Hindlimb muscle (tissue), 1 donor: Measurements from ENCODE around the gene NEURL2. TPM values are rescaled to one million over a fixed set of nuclear protein-coding genes. Genes with fewer than 3 reads are reported as not detected.
"Not testable (repeated sequence)": the region's sequence is repeated elsewhere in the genome, so short reads cannot be mapped to it uniquely, and the experiment has no call there.

Experiments used
- DNase-seq: peaks from one replicate; pipeline ENCODE4 v3.0.0-alpha.2; 2013
- polyA plus RNA-seq: library from polyadenylated mRNA; unstranded; fragments of 120-200 nt; gene quantifications from one replicate; pipeline ENCODE4 v1.2.1, GENCODE V29; 2013; ENCODE audit not compliant: insufficient read length

The NEURL2 gene
- polyA plus RNA-seq, 1 donor = 24.5 TPM

DNA sequence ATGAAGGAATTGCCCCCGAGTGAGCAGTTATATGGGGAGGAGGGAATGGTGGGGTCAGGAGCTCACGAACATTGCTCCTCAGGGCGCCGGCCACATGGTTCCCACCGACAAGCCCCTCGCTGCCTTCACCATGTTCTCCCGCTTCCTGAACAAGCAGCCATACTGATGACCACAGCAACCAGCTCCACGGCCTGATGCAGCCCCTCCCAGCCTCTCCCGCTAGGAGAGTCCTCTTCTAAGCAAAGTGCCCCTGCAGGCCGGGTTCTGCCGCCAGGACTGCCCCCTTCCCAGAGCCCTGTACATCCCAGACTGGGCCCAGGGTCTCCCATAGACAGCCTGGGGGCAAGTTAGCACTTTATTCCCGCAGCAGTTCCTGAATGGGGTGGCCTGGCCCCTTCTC lies 7.3 kb upstream of the NEURL2 start:
- no peak for DNase-seq

- DNase-seq = no peak
These were observed 6.7 kb upstream of the NEURL2 start for GRCh38 chr20:45897692-45898091.

- DNase-seq = no peak
These were observed 6.3 kb upstream of the NEURL2 start for GRCh38 chr20:45897289-45897688.

DNA sequence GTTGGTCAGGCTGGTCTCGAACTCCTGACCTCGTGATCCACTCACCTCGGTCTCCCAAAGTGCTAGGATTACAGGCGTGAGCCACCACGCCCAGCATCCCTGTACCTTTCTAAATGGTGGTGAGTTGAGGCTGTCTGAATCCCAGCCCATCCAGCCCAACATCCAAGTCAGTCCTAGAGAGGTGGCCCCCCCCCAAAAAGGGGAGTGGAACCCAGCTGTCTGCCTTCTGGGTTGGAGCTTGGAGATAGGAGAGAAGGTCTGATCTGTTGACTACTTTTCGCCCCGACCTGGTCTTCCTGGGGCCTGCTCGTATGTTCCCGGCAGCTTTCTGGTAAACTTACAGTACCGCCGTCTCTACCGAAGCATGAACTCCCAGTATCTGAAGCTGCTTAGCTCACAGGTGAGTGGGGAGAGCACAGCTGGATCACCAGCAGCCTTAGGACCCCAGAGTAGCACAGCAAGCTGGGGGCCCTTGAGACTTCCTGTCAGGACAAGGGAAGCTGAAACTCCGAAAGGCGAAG lies 5.7 kb upstream of the NEURL2 start:
- DNase-seq = no peak

- no peak for DNase-seq
These were observed 3.8 kb upstream of the NEURL2 start for GRCh38 chr20:45894797-45895196.

DNA sequence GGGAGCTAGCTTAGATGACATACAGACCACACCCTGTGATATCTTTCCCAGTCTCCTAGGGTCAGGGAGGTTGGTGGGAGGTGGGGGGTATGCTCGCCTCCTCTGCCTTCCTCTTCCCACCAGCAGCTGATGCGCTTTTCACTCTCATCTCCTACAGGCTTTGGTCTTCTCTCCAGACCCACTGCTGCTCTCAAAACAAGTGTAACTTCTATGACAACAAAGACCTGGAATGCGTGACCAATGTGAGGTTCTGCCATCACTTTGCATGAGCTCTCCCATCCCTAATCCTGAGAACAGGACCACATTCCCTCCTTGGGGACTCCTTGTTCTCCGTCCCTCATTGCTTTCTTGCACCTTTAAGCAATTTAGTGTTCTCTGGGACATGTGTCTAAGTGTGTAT lies 2.8 kb upstream of the NEURL2 start:
- DNase-seq = no peak

DNA sequence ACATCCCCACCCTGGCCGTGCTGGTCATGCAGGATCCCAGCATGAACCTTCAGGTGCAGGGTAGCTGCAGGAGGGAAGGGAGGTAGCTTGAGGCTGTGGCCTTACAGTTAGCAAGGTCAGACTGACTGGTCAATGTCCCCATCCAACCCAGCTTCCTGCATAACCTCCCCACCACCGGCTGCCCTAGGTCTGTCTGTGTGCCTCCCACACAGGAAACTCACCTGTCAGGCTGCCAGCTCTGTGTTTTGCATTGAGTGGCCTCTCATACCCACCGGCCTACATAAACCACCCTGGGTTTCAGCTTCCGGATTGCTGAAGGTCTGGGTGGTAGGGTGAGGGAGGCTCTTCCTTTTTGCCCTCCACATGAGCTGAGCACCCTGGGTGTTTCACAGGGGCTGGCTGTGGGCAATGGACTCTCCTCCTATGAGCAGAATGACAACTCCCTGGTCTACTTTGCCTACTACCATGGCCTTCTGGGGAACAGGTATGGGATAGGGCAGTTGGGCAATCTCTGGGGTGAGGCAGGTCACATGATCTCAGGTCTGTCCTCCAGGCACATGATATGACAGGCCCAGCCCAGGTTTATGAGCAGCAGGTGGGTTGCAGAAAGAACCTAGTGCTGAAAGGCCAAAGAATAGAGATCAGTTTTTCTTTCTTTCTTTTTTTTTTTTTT lies 2.0 kb upstream of the NEURL2 start:
- DNase-seq = no peak

- no peak for DNase-seq
These were observed 1.2 kb upstream of the NEURL2 start for GRCh38 chr20:45892049-45892825.

- peak; percentile 84 for DNase-seq
These were observed 677 bp downstream of the NEURL2 start for GRCh38 chr20:45890077-45890984.

DNA sequence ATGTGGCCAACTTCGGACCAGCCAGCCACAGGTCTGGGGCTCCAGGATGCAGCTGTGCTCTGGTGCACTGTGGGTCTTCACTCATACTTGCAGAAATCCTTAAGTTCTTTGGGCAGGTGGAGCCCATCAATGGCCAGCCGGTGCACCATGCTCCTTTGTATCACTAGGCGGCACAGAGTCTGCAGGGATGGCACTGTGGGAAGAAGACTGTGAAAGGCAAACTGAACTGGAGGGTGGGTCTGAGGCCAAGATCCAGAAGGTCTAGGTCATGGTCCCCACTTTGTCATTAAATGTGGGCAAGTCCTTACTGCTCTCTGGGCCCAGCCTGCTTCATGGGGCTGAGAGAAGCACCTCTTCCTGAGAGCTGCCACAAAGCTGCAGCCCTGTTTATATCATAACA lies 2.3 kb downstream of the NEURL2 start:
- DNase-seq = no peak

- DNase-seq = no peak
These were observed 3.7 kb downstream of the NEURL2 start, which contains the start of gene SPATA25 for GRCh38 chr20:45887346-45887715. Gene SPATA25, minus strand, starts transcription at chr20:45887622. Its CDS starts 32 bp downstream, at chr20:45887590.

DNA sequence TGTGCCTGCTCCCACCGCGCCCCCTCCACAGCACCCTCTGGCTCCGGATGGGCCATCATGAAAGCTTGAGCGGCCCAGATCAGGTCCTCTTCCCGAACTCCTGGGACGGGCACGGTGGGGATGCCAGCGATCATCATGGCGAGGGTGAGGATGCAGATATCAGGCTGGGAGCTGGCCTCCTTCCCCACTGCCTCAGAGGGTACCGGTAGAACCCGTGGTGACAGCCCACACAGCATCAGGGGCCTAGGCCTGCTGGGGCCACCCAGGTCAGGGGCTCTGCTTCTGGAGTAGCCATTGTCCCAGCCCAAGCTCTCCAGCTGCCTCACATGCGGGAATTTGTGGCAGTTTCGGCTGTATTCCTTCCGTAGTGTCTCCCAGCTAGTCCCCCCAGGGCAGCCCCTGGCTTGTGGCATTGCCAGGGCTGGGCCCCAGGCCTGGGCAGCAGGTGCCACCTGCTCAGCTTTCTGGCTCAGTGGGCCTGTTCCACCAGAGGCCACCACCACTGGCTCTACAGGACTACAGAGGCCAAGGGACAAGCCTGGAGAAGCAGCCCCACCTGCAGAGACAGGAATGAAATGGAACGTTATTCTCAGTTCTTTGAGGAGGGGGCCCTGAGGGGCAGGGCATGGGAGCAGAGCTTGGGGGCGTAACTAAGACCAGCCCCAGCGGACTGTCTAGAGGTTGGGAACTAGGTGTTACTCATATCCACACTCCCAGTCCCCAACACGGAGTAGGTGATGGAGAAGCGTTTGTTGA lies 4.2 kb downstream of the NEURL2 start:
- no peak for DNase-seq

- DNase-seq = no peak
These were observed 7.9 kb downstream of the NEURL2 start for GRCh38 chr20:45883100-45883469.

GRCh38 chr20:45882469-45883099 lies 8.4 kb downstream of the NEURL2 start:
- DNase-seq = no peak

DNA sequence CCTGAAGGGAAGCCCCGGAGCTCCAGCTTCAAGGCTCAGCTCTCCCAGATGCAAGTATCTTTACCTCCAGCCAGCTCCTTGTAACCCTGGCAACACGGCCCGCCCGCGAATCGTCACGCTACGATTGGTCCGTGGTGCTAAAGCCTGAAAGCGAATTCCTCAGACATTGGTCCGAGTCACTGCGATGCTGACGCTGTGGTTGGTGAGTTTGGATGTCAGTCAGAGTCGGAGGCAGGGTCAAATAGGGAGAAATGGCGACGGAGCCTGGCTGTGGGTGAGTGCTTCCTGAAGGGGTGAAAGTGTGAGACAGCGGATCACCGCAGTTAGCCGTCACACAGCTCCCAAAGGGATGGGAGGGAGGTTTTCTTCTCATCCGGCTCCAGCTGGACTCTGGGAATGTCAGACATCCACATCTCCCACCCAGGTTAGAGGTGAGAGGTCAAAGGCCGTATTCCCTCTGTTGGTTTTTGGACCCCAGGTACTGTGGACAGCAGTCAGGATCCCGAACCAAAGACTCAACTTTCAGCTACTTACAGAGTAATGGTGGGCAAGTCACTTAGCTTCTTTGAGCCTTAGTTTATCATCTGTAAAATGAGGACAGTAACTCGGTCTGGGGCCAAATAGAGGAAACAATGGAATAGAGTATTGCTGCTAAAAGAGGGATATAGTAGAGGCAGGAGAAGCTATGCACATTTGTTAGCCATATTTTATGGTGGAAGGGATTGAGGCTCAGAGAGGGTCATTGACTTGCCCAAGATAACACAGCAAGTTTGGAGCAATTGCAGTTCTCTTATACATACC lies 9.8 kb downstream of the NEURL2 start, which contains the start of gene ZSWIM1:
Gene ZSWIM1 (plus strand): TSS at position 240 of the 801 bp plus-strand sequence. CDS start 1,366 bp downstream, outside the sequence.
- DNase-seq = peak; percentile 100

DNA sequence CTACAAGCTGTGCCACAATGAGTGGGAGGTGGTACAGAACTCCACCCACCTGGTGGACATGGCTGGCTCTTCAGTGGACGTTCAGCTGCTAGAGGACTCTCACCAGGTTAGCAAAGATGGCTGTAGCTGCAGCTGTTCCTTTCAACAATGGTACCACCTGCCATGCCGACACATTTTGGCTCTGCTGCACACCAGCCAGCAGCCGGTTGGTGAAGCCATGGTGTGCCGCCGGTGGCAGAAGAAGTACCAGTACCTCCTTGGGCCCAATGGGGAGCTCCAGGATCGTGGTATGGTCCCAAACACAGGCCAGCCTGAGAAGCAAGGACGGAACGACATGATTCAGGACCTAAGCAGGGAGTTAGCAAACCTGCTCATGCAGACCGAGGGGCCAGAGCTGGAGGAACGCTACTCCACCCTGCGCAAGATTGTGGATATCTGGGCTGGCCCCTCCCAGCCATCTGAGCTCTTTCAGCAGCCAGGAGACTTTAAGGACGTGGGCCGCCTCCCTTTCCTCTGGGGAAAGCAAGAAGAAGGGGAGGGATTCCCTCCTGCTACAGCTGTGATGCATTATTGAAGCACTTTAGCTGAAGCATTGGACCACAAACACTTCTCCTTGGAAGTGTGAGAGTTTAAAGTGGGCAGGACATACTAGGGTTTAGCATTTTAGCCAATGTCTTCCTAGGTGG lies 12.8 kb downstream of the NEURL2 start:
- no peak for DNase-seq

- no peak for DNase-seq
These were observed 16.4 kb downstream of the NEURL2 start for GRCh38 chr20:45874576-45874975.

GRCh38 chr20:45874104-45874481 lies 16.9 kb downstream of the NEURL2 start:
- not testable (repeated sequence) for DNase-seq

DNA sequence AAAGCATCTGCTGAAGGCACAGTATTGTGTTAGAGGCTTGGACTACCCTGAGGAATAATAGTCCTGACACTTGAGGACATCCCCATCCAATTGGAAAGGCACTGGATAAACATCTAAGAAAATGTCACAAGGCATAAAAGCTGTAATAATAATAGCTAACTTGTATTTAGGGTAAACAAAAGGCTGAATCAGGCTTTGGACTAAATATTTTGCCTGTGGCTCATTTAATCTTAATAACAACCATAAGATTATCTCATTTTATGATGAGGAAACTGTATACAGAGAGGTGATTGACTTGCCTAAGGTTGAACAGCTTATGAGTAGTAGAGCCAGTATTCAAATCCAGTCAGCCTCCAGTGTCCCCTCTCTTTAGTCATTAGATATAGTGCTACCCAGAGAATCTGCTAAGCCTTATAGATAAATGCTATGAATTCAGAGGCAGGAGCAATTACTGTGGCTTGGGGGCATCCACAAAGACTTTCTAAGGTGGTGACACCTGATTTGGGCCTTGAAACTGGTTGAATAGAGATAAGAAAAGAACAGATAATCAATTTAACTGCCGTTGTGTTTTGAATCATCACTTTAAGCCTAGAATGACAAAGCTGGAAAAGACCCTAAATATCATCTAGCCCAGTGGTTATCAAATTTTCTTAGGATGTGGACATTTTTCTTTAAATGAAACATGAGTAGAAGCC lies 17.5 kb downstream of the NEURL2 start:
- no peak for DNase-seq
